Measurements from ENCODE around the gene ZNF345.

DNA sequence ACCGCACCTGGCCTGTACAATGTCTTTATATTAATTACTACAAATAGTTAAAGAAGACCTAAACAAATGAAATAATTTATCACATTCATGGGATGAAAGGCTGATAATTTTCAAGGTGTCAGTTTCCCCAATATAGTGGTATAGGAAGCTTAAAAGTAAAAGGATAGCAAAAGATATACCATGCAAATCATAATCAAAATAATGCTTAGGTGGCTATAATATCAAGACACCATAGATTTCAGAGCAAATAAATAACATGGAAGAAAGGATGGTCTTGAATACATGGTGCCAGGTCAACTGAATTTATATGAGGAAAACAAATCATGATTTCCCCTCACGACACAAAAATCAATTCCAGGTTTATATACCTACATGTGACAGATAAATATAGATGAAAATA lies 17.2 kb upstream of the ZNF345 start:
- no peak for TF ChIP-seq POLR2A (IDR thresholded peaks at IDR 0.05; ENCODE audit: low read length)
- TF ChIP-seq GATA1 (IDR thresholded peaks at IDR 0.05; ENCODE audit: low read depth, low read length): no peak
